Adrenal gland (tissue), 5 donors: ENCODE results near the gene COQ8B.

ENCODE experiments used
- CTCF ChIP-seq, 6 experiments: fragments of 450-650 bp in 4 of 6; fragments of 200-600 bp in 2 of 6; sonication (generic) in 1 of 6; IDR thresholded peaks; 1 replicate in 5 of 6; 2 replicates in 1 of 6; pipeline versions ENCODE4 v1.5.1 to v1.8.0; 2016 to 2021; ENCODE audit warnings: antibody characterized with exemption in 6 of 6, mild to moderate bottlenecking in 2 of 6, moderate library complexity in 1 of 6
- POLR2A ChIP-seq, 2 donors: fragments of 450-650 bp; IDR thresholded peaks; one replicate each; pipeline ENCODE4 v1.6.1; 2017; ENCODE audit warnings: antibody characterized with exemption in 2 of 2, mild to moderate bottlenecking in 2 of 2, moderate library complexity in 1 of 2
- donor health status: DM: no; HTN: no; CAD: no.

- TF ChIP-seq CTCF (IDR thresholded peaks at IDR 0.05) (no peak), POLR2A (IDR thresholded peaks at IDR 0.05) (no peak)
These were observed 2.8 kb upstream of the COQ8B start for GRCh38 chr19:40719414-40719894.
